Measurements from ENCODE around the gene AIRE. TPM values are rescaled to one million over a fixed set of nuclear protein-coding genes. Genes with fewer than 3 reads are reported as not detected.

Gene AIRE
- total RNA-seq, 1 donor from 2014 or later, result 0.72 TPM

- DNase-seq (ENCODE audit: low spot score), result no peak
These were observed 37.9 kb downstream of the AIRE start for GRCh38 chr21:44323591-44323990.

GRCh38 chr21:44324106-44324853 lies 38.6 kb downstream of the AIRE start:
- no peak for DNase-seq (ENCODE audit: low spot score)

- DNase-seq (ENCODE audit: low spot score), result no peak
These were observed 39.1 kb downstream of the AIRE start for GRCh38 chr21:44324854-44325107.

GRCh38 chr21:44325386-44326271 lies 40.0 kb downstream of the AIRE start:
- DNase-seq (ENCODE audit: low spot score), result no peak

- DNase-seq (ENCODE audit: low spot score), result no peak
These were observed 40.6 kb downstream of the AIRE start for GRCh38 chr21:44326272-44326647.

GRCh38 chr21:44326716-44327602 lies 41.3 kb downstream of the AIRE start:
- DNase-seq (ENCODE audit: low spot score), result no peak

GRCh38 chr21:44327603-44327974 lies 41.9 kb downstream of the AIRE start:
- no peak for DNase-seq (ENCODE audit: low spot score)

- DNase-seq (ENCODE audit: low spot score), result no peak
These were observed 42.7 kb downstream of the AIRE start for GRCh38 chr21:44328242-44328895.

GRCh38 chr21:44329086-44329889 lies 43.6 kb downstream of the AIRE start:
- DNase-seq (ENCODE audit: low spot score), result no peak

- DNase-seq (ENCODE audit: low spot score), result no peak
These were observed 44.5 kb downstream of the AIRE start for GRCh38 chr21:44329971-44330681.

GRCh38 chr21:44330698-44331097 lies 45.0 kb downstream of the AIRE start:
- DNase-seq (ENCODE audit: low spot score), result no peak

GRCh38 chr21:44331209-44331608 lies 45.5 kb downstream of the AIRE start:
- no peak for DNase-seq (ENCODE audit: low spot score)

- no peak for DNase-seq (ENCODE audit: low spot score)
These were observed 46.1 kb downstream of the AIRE start for GRCh38 chr21:44331650-44332307.

GRCh38 chr21:44332383-44332782 lies 46.7 kb downstream of the AIRE start:
- no peak for DNase-seq (ENCODE audit: low spot score)

GRCh38 chr21:44332965-44333364 lies 47.3 kb downstream of the AIRE start:
- DNase-seq (ENCODE audit: low spot score), result no peak

- peak; percentile 33 for DNase-seq (ENCODE audit: low spot score)
These were observed 48.0 kb downstream of the AIRE start for GRCh38 chr21:44333509-44334328.

- no peak for DNase-seq (ENCODE audit: low spot score)
These were observed 48.8 kb downstream of the AIRE start for GRCh38 chr21:44334329-44335030.

All from umbilical cord (tissue), 2 donors.